ENCODE data around the gene BRWD1.

The BRWD1 gene

GRCh38 chr21:39198800-39199199, 114.6 kb downstream of the BRWD1 start:
- no peak for DNase-seq (ENCODE audit: low spot score)

GRCh38 chr21:39197448-39198233, 115.8 kb downstream of the BRWD1 start:
- DNase-seq (ENCODE audit: low spot score) = no peak

GRCh38 chr21:39196838-39197237, 116.6 kb downstream of the BRWD1 start:
- no peak for DNase-seq (ENCODE audit: low spot score)

GRCh38 chr21:39196310-39196709, 117.1 kb downstream of the BRWD1 start:
- DNase-seq (ENCODE audit: low spot score) = no peak

- no peak for DNase-seq (ENCODE audit: low spot score)
Observed at GRCh38 chr21:39193380-39193779, 120.1 kb downstream of the BRWD1 start.

GRCh38 chr21:39189857-39190604, 123.4 kb downstream of the BRWD1 start:
- DNase-seq (ENCODE audit: low spot score) = no peak

- no peak for DNase-seq (ENCODE audit: low spot score)
Observed at GRCh38 chr21:39188521-39189139, 124.8 kb downstream of the BRWD1 start.

GRCh38 chr21:39187141-39187540, 126.3 kb downstream of the BRWD1 start:
- DNase-seq (ENCODE audit: low spot score) = no peak

GRCh38 chr21:39186676-39187075, 126.8 kb downstream of the BRWD1 start:
- no peak for DNase-seq (ENCODE audit: low spot score)

- DNase-seq (ENCODE audit: low spot score) = no peak
Observed at GRCh38 chr21:39185157-39185556, 128.3 kb downstream of the BRWD1 start.

GRCh38 chr21:39184050-39184980, 129.1 kb downstream of the BRWD1 start:
- DNase-seq (ENCODE audit: low spot score) = peak; percentile 17

GRCh38 chr21:39183272-39184049, 130.0 kb downstream of the BRWD1 start, which contains the start of gene PSMG1:
PSMG1 (minus strand) TSS chr21:39183451; CDS start chr21:39183385, 66 bp downstream.
- DNase-seq (ENCODE audit: low spot score) = peak; percentile 92

- peak; percentile 31 for DNase-seq (ENCODE audit: low spot score)
Observed at GRCh38 chr21:39182484-39183271, 130.8 kb downstream of the BRWD1 start.

- no peak for DNase-seq (ENCODE audit: low spot score)
Observed at GRCh38 chr21:39182016-39182415, 131.4 kb downstream of the BRWD1 start.

- DNase-seq (ENCODE audit: low spot score) = no peak
Observed at GRCh38 chr21:39181205-39181818, 132.1 kb downstream of the BRWD1 start.

- no peak for DNase-seq (ENCODE audit: low spot score)
Observed at GRCh38 chr21:39180429-39181019, 132.9 kb downstream of the BRWD1 start.

GRCh38 chr21:39178421-39178820, 135.0 kb downstream of the BRWD1 start:
- DNase-seq (ENCODE audit: low spot score) = no peak

- no peak for DNase-seq (ENCODE audit: low spot score)
Observed at GRCh38 chr21:39176271-39176709, 137.1 kb downstream of the BRWD1 start.

- DNase-seq (ENCODE audit: low spot score) = no peak
Observed at GRCh38 chr21:39175665-39176064, 137.8 kb downstream of the BRWD1 start.
